ENCODE data around the gene FKBP1A.
A peak's percentile ranks its signal among the peaks of the same experiment; 100 is the strongest.

The FKBP1A gene

GRCh38 chr20:1333462-1334369 lies 59.1 kb downstream of the FKBP1A start:
- DNase-seq = no peak

GRCh38 chr20:1332749-1333300 lies 60.0 kb downstream of the FKBP1A start:
- no peak for DNase-seq

- no peak for DNase-seq
Measured at GRCh38 chr20:1331801-1332453, 60.9 kb downstream of the FKBP1A start.

- DNase-seq = no peak
Measured at GRCh38 chr20:1331101-1331500, 61.8 kb downstream of the FKBP1A start.

- peak in 16 of 56 donors; percentile 8 to 50 (median 22) for DNase-seq
Measured at GRCh38 chr20:1330075-1330830, 62.6 kb downstream of the FKBP1A start.

- no peak for DNase-seq
Measured at GRCh38 chr20:1328680-1329330, 64.0 kb downstream of the FKBP1A start, which contains the start of gene SDCBP2. Gene SDCBP2, minus strand, starts transcription at chr20:1329139. Its CDS starts 8,723 bp downstream, at chr20:1320416.

GRCh38 chr20:1327827-1328679 lies 64.8 kb downstream of the FKBP1A start:
- DNase-seq = no peak

GRCh38 chr20:1327241-1327653 lies 65.6 kb downstream of the FKBP1A start:
- DNase-seq = peak in 29 of 56 donors; percentile 17 to 82 (median 46)

GRCh38 chr20:1326031-1326930 lies 66.6 kb downstream of the FKBP1A start:
- DNase-seq = no peak

- peak; percentile 54 to 97 (median 92) for DNase-seq
Measured at GRCh38 chr20:1325173-1326030, 67.5 kb downstream of the FKBP1A start.

- DNase-seq = peak in 8 of 56 donors; percentile 21 to 44 (median 28)
Measured at GRCh38 chr20:1324598-1325172, 68.2 kb downstream of the FKBP1A start.

- DNase-seq = no peak
Measured at GRCh38 chr20:1323830-1324597, 68.8 kb downstream of the FKBP1A start.

- no peak for DNase-seq
Measured at GRCh38 chr20:1323256-1323655, 69.6 kb downstream of the FKBP1A start.

- peak in 4 of 56 donors; percentile 13 to 38 (median 24) for DNase-seq
Measured at GRCh38 chr20:1322511-1323245, 70.2 kb downstream of the FKBP1A start.

GRCh38 chr20:1321654-1321939 lies 71.3 kb downstream of the FKBP1A start:
- DNase-seq = no peak
